ENCODE data around the gene LRRC59.
"Not testable (repeated sequence)": the region's sequence is repeated elsewhere in the genome, so short reads cannot be mapped to it uniquely, and the experiment has no call there.

Gene LRRC59

DNA sequence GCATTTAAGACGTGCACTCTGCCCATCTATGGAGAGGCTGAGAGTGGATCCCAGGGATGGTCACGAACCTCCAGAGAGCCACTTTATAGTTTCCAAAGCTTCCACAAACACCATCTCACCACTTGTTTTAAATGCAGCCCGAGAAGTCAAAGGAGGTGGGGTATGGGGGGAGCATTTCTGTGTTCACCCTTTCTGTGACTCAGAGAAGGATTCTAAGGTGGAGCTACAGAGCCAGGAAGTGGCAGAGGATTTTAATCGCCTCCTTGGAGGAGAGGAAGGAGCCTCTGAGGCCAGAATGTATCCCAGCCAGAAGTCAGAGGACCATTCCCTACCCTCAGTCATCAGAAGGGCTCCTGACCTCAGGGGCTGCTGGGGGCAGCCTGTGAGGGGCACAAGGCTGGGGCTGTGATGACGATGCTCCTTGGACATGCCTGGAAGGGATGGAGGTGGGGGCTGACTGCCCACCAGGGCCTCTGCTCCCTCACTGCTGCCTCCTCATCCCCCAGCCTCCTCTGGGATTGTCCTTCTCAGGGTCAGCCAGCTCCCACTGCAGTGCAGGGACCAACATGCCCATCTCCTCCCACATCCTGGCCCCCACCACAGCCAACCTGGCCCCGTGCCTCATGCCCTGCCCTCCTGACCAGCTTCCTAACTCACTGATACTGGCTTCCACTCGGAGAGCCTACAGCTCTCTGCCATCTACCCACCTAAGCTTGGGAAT, 48.6 kb downstream of the LRRC59 start:
- H3K4me3 Mint-ChIP-seq: no peak overlapping the region

GRCh38 chr17:50347894-50348291, 49.4 kb downstream of the LRRC59 start:
- H3K27ac Mint-ChIP-seq: peak overlapping the region; percentile 73 to 81
- no peak for ATAC-seq (replicated peaks)
- H3K9me3 Mint-ChIP-seq: no peaks in the 10 kb centered on the region
- no peak for DNase-seq
- H3K27me3 Mint-ChIP-seq: no peaks in the 10 kb centered on the region
- peaks cover 28 to 43% of the 10 kb centered on the region in 2 donors for H3K4me1 Mint-ChIP-seq (ENCODE audit: low read depth in 2 of 2)
- H3K4me3 Mint-ChIP-seq: peak overlapping the region; percentile 84 to 85
- H3K36me3 Mint-ChIP-seq (ENCODE audit: insufficient read depth): peaks cover 17% of the 10 kb centered on the region

More for the DNA sequence above, 48.6 kb downstream of the LRRC59 start:
- no peaks in the 10 kb centered on the region for H3K9me3 Mint-ChIP-seq
- no peak for ATAC-seq (replicated peaks)
- H3K27me3 Mint-ChIP-seq: no peaks in the 10 kb centered on the region
- DNase-seq: no peak
- H3K27ac Mint-ChIP-seq: peak overlapping the region; percentile 73 to 81
- H3K36me3 Mint-ChIP-seq (ENCODE audit: insufficient read depth): peaks cover 17% of the 10 kb centered on the region
- H3K4me1 Mint-ChIP-seq (ENCODE audit: low read depth in 2 of 2): peaks cover 33 to 48% of the 10 kb centered on the region in 2 donors

GRCh38 chr17:50347117-50347893, 50.0 kb downstream of the LRRC59 start:
- Mint-ChIP-seq H3K27me3 (no peaks in the 10 kb centered on the region), H3K27ac (peak overlapping the region; percentile 89), H3K36me3 (ENCODE audit: insufficient read depth) (peaks cover 17% of the 10 kb centered on the region), H3K9me3 (no peaks in the 10 kb centered on the region), H3K4me1 (ENCODE audit: low read depth in 2 of 2) (peaks cover 27 to 39% of the 10 kb centered on the region in 2 donors), H3K4me3 (peak overlapping the region; percentile 84 to 85)
- DNase-seq (no peak), ATAC-seq (replicated peaks) (no peak)

GRCh38 chr17:50346313-50347116, 50.8 kb downstream of the LRRC59 start:
- DNase-seq (no peak), ATAC-seq (replicated peaks) (peak; percentile 75)
- Mint-ChIP-seq H3K4me1 (ENCODE audit: low read depth in 2 of 2) (peaks cover 27 to 34% of the 10 kb centered on the region in 2 donors), H3K4me3 (peak overlapping the region; percentile 84 to 85), H3K9me3 (no peaks in the 10 kb centered on the region), H3K36me3 (ENCODE audit: insufficient read depth) (peaks cover 17% of the 10 kb centered on the region), H3K27ac (peak overlapping the region; percentile 89), H3K27me3 (no peaks in the 10 kb centered on the region)

- Mint-ChIP-seq H3K36me3 (ENCODE audit: insufficient read depth) (peaks cover 17% of the 10 kb centered on the region), H3K27me3 (no peaks in the 10 kb centered on the region), H3K9me3 (no peaks in the 10 kb centered on the region), H3K27ac (peak within 1 kb of the TSS; percentile 89), H3K4me3 (peak within 1 kb of the TSS; percentile 84 to 85), H3K4me1 (ENCODE audit: low read depth in 2 of 2) (peaks cover 23 to 30% of the 10 kb centered on the region in 2 donors)
- DNase-seq (peak; percentile 88 to 93 (median 89)), ATAC-seq (replicated peaks) (peak; percentile 90)
Observed at GRCh38 chr17:50345432-50346312, 51.7 kb downstream of the LRRC59 start, which contains the start of gene XYLT2. Gene XYLT2, plus strand, starts transcription at chr17:50346126. Its CDS starts 15 bp downstream, at chr17:50346141.

GRCh38 chr17:50344731-50345365, 52.5 kb downstream of the LRRC59 start:
- ATAC-seq (replicated peaks) (no peak), DNase-seq (no peak)
- Mint-ChIP-seq H3K36me3 (ENCODE audit: insufficient read depth) (peaks cover 17% of the 10 kb centered on the region), H3K4me1 (ENCODE audit: low read depth in 2 of 2) (peaks cover 19 to 27% of the 10 kb centered on the region in 2 donors), H3K9me3 (no peaks in the 10 kb centered on the region), H3K27me3 (no peaks in the 10 kb centered on the region), H3K27ac (peak overlapping the region in 1 of 2 donors; percentile 89), H3K4me3 (peak overlapping the region; percentile 84 to 85)

- Mint-ChIP-seq H3K27ac (no peak overlapping the region), H3K27me3 (no peaks in the 10 kb centered on the region), H3K4me1 (ENCODE audit: low read depth in 2 of 2) (no peaks in the 10 kb centered on the region), H3K36me3 (ENCODE audit: insufficient read depth) (no peaks in the 10 kb centered on the region), H3K9me3 (peaks cover 0 to 5% of the 10 kb centered on the region in 2 donors), H3K4me3 (no peak overlapping the region)
- ATAC-seq (replicated peaks) (no peak), DNase-seq (no peak)
Observed at GRCh38 chr17:50339381-50339780, 57.9 kb downstream of the LRRC59 start.

GRCh38 chr17:50338645-50339044, 58.7 kb downstream of the LRRC59 start:
- no peaks in the 10 kb centered on the region for H3K4me1 Mint-ChIP-seq (ENCODE audit: low read depth in 2 of 2)
- H3K9me3 Mint-ChIP-seq: peaks cover 0 to 5% of the 10 kb centered on the region in 2 donors
- ATAC-seq (replicated peaks) (no peak), DNase-seq (no peak)
- no peaks in the 10 kb centered on the region for H3K36me3 Mint-ChIP-seq (ENCODE audit: insufficient read depth)
- H3K4me3 Mint-ChIP-seq: no peak overlapping the region
- H3K27me3 Mint-ChIP-seq: peaks cover 0 to 2% of the 10 kb centered on the region in 2 donors
- no peak overlapping the region for H3K27ac Mint-ChIP-seq

DNA sequence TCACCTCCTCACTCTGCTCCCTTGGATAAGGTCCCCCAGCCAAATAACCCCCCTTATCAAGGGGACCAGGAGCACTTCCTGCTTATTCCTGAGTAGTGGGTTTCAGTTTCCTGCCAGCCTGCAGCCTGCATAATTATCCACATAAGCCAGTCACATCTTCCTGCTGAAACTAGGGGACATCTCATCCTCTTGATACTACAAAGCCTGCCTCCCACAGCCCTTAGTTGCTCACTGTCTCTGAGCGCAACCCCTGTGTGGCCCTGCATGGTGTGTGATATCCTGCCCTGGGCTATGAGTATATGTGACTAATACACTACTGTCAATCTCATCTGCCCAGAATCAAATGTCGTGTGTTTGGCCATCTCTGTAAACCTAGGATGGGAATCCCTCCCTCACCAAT, 59.4 kb downstream of the LRRC59 start:
- ATAC-seq (replicated peaks) (no peak), DNase-seq (no peak)
- no peak overlapping the region for H3K4me3 Mint-ChIP-seq
- H3K27me3 Mint-ChIP-seq: peaks cover 0 to 9% of the 10 kb centered on the region in 2 donors
- no peaks in the 10 kb centered on the region for H3K4me1 Mint-ChIP-seq (ENCODE audit: low read depth in 2 of 2)
- H3K36me3 Mint-ChIP-seq (ENCODE audit: insufficient read depth): no peaks in the 10 kb centered on the region
- no peak overlapping the region for H3K27ac Mint-ChIP-seq
- peaks cover 0 to 5% of the 10 kb centered on the region in 2 donors for H3K9me3 Mint-ChIP-seq

DNA sequence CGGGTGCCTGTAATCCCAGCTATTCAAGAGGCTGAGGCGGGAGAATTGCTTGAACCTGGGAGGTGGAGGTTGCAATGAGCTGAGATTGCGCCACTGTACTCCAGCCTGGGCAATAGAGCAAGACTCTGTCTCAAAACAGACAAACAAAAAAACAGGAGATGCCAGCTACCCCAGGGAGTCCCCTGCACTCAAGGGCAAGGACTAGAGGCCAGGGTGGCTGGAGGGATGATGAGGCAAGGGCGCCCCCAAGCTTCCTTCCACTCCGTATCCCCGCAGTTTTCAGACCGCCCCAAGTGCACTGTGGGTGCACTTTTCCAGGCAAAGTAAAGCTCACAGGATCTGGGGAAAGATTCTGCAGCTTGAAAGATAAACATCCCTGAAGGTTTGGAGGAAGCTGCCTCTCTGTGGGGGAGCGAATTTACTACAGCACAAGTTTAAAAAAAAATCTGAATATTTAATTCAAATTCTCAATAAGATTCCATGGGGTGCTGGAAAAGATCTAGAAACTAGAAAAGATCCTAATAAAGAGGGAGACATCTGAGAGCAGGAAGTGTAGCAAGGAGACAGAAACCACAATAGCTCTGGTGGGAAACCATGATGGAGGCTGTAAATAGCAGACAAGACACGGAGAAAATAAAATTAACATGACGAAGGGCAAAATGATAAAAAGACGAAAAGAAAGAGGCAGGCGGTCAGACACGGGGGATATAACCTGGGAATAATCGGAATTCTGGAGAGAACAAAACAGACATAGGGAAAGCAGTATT, 63.8 kb downstream of the LRRC59 start:
- not testable (repeated sequence) for H3K9me3 Mint-ChIP-seq; H3K4me3 Mint-ChIP-seq; H3K27ac Mint-ChIP-seq; H3K36me3 Mint-ChIP-seq (ENCODE audit: insufficient read depth); ATAC-seq (replicated peaks); H3K4me1 Mint-ChIP-seq (ENCODE audit: low read depth in 2 of 2); DNase-seq
- H3K27me3 Mint-ChIP-seq: peaks cover 13 to 45% of the 10 kb centered on the region in 2 donors

DNA sequence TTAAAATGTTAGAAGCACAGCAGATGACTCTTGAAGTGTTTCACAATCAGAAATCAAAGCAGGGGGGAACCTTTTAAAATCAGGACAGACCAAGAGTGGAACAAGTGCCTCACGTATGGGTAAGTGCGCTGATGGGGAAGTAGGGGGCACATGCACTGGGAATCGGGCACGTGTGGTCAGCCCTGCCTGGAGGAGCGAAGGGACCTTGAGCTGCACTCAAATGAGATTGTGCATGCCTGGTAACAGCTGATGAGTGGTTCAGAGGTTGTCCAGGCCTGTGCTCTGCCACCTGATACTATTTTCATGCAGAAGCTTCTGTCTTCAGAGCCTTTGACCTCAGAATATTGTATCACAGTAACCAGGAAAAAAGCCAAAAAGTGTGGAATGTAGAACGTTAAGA, 65.1 kb downstream of the LRRC59 start:
- Mint-ChIP-seq H3K4me1 (ENCODE audit: low read depth in 2 of 2) (no peaks in the 10 kb centered on the region), H3K27me3 (peaks cover 13 to 45% of the 10 kb centered on the region in 2 donors), H3K4me3 (no peak overlapping the region), H3K27ac (no peak overlapping the region), H3K9me3 (no peaks in the 10 kb centered on the region), H3K36me3 (ENCODE audit: insufficient read depth) (peaks cover 3% of the 10 kb centered on the region)
- no peak for ATAC-seq (replicated peaks)
- no peak for DNase-seq
